H1 (cell line): ENCODE data around the gene TSPAN16. TPM values are rescaled to one million over a fixed set of nuclear protein-coding genes. Genes with fewer than 3 reads are reported as not detected.

ENCODE experiments used
- CTCF ChIA-PET: fragments of 300-600 bp; sonication (Branson Sonifier 250); formaldehyde crosslinking; loops from one replicate; lab custom pipeline; 2021; ENCODE audit not compliant: partially characterized antibody; lab: Charles Lee
- POLR2A ChIA-PET: fragments of 300-600 bp; sonication (Branson Sonifier 250); formaldehyde crosslinking; loops from one replicate; lab custom pipeline; 2021; ENCODE audit warnings: inconsistent platforms; ENCODE audit not compliant: partially characterized antibody; lab: Charles Lee
- DNase-seq, 2 experiments: peaks; one replicate each; pipeline versions ENCODE4 v3.0.0 to v3.0.0-alpha.2; 2010 to 2022; ENCODE audit warnings: low spot score in 2 of 2, low read depth in 1 of 2, mixed read lengths in 1 of 2
- FAIRE-seq: peaks from 2 replicates; lab custom pipeline; 2011; peaks lifted over from hg19 to GRCh38; lab: Jason Lieb, UNC
- H2AFZ ChIP-seq: 2 replicates; pipeline ENCODE4 v1.8.1; 2012; ENCODE audit warnings: low read length, inconsistent platforms
- H2AK5ac ChIP-seq: 2 replicates; pipeline ENCODE4 v1.6.1; 2013; ENCODE audit warnings: low read depth, low read length
- H2BK120ac ChIP-seq: replicated peaks from 2 replicates; pipeline ENCODE3; 2013; ENCODE audit warnings: low read depth, low read length, inconsistent platforms
- H2BK12ac ChIP-seq: 2 replicates; pipeline ENCODE4 v1.6.1; 2013; ENCODE audit warnings: low read depth, low read length
- H2BK15ac ChIP-seq: 2 replicates; pipeline ENCODE4 v1.6.1; 2013; ENCODE audit warnings: low read length
- H2BK20ac ChIP-seq: 2 replicates; pipeline ENCODE4 v1.6.1; 2013; ENCODE audit warnings: low read length
- H2BK5ac ChIP-seq: 2 replicates; pipeline ENCODE4 v1.6.1; 2013; ENCODE audit warnings: low read depth, low read length
- H3K14ac ChIP-seq: 2 replicates; pipeline ENCODE4 v1.6.1; 2013; ENCODE audit warnings: inconsistent platforms; ENCODE audit not compliant: insufficient read length
- H3K18ac ChIP-seq: 2 replicates; pipeline ENCODE4 v1.6.1; 2013; ENCODE audit warnings: low read length; ENCODE audit errors: extremely low read depth
- H3K23ac ChIP-seq: 2 replicates; pipeline ENCODE4 v1.6.1; 2013; ENCODE audit warnings: inconsistent platforms; ENCODE audit not compliant: insufficient read length
- H3K23me2 ChIP-seq: 2 replicates; pipeline ENCODE4 v1.6.1; 2013; ENCODE audit warnings: low read depth, low read length
- H3K27ac ChIP-seq: 2 replicates; pipeline ENCODE4 v1.6.1; 2011; ENCODE audit warnings: low read depth, low read length, inconsistent platforms
- H3K27me3 ChIP-seq, 4 experiments: replicated peaks in 1 of 4; 1 replicate in 1 of 4; 2 replicates in 3 of 4; pipeline versions ENCODE4 v1.6.1 to v1.8.1; 2011 to 2013; ENCODE audit warnings: low read length in 3 of 4, mild to moderate bottlenecking in 3 of 4, inconsistent platforms in 2 of 4, mixed read lengths in 2 of 4, moderate library complexity in 1 of 4; ENCODE audit not compliant: control insufficient read depth in 3 of 4, insufficient read depth in 3 of 4; ENCODE audit errors: extremely low read depth in 1 of 4
- H3K36me3 ChIP-seq, 4 experiments: 2 replicates each; pipeline versions ENCODE4 v1.6.1 to v1.8.1; 2011 to 2013; ENCODE audit warnings: mild to moderate bottlenecking in 4 of 4, low read length in 3 of 4, moderate library complexity in 2 of 4, control low read depth in 1 of 4, inconsistent platforms in 1 of 4; ENCODE audit not compliant: insufficient read depth in 4 of 4, control insufficient read depth in 2 of 4
- H3K4ac ChIP-seq: replicated peaks from 2 replicates; pipeline ENCODE3; 2013; ENCODE audit warnings: low read length, low read depth, mixed read lengths, inconsistent platforms; ENCODE audit not compliant: insufficient read length
- H3K4me1 ChIP-seq, 4 experiments: replicated peaks in 1 of 4; 1 replicate in 1 of 4; 2 replicates in 3 of 4; pipeline versions ENCODE4 v1.6.1 to v1.8.1; 2011 to 2013; ENCODE audit warnings: low read length in 3 of 4, inconsistent platforms in 2 of 4, mixed read lengths in 1 of 4; ENCODE audit not compliant: insufficient read depth in 4 of 4, control insufficient read depth in 3 of 4
- H3K4me2 ChIP-seq, 2 experiments: 2 replicates each; pipeline versions ENCODE4 v1.6.1 to v1.8.1; 2011 to 2013; ENCODE audit warnings: low read depth in 2 of 2, low read length in 2 of 2, control low read depth in 1 of 2, inconsistent platforms in 1 of 2, mild to moderate bottlenecking in 1 of 2; ENCODE audit not compliant: insufficient read depth in 1 of 2
- H3K4me3 ChIP-seq, 4 experiments: fragments of 200-600, 300-600 bp in 1 of 4; sonication (generic), shearing (Covaris generic), sonication (Bioruptor Twin) in 1 of 4; 2 replicates each; pipeline versions ENCODE4 v1.5.1 to v1.8.1; 2011 to 2016; ENCODE audit warnings: low read length in 4 of 4, low read depth in 3 of 4, control low read depth in 2 of 4, inconsistent platforms in 2 of 4, mild to moderate bottlenecking in 2 of 4, mixed read lengths in 1 of 4, moderate library complexity in 1 of 4; ENCODE audit not compliant: insufficient read depth in 2 of 4; ENCODE audit errors: extremely low read depth in 1 of 4
- H3K56ac ChIP-seq: replicated peaks from 2 replicates; pipeline ENCODE3; 2013; ENCODE audit warnings: low read depth, mild to moderate bottlenecking, mixed read lengths, low read length, inconsistent platforms; ENCODE audit not compliant: insufficient read length
- H3K79me1 ChIP-seq: 2 replicates; pipeline ENCODE4 v1.6.1; 2013; ENCODE audit warnings: low read depth, low read length, control low read depth
- H3K79me2 ChIP-seq, 2 experiments: 2 replicates each; pipeline versions ENCODE4 v1.6.1 to v1.8.1; 2012 to 2013; ENCODE audit warnings: low read length in 2 of 2, mild to moderate bottlenecking in 2 of 2, inconsistent platforms in 1 of 2; ENCODE audit not compliant: insufficient read depth in 2 of 2, control insufficient read depth in 1 of 2
- H3K9ac ChIP-seq, 4 experiments: replicated peaks in 1 of 4; 1 replicate in 1 of 4; 2 replicates in 3 of 4; pipeline versions ENCODE4 v1.6.1 to v1.8.1; 2011 to 2013; ENCODE audit warnings: low read depth in 3 of 4, low read length in 3 of 4, control low read depth in 2 of 4, mild to moderate bottlenecking in 2 of 4, moderate library complexity in 2 of 4, inconsistent platforms in 1 of 4; ENCODE audit errors: extremely low read depth in 1 of 4
- H3K9me3 ChIP-seq, 2 experiments: 2 replicates each; pipeline versions ENCODE4 v1.6.1 to v1.8.1; 2012 to 2013; ENCODE audit warnings: mild to moderate bottlenecking in 2 of 2, moderate library complexity in 2 of 2, control low read depth in 1 of 2, inconsistent platforms in 1 of 2, low read depth in 1 of 2, low read length in 1 of 2, mixed read lengths in 1 of 2; ENCODE audit not compliant: insufficient read depth in 2 of 2
- H4K20me1 ChIP-seq, 2 experiments: replicated peaks in 1 of 2; 2 replicates each; pipeline versions ENCODE3 to v1.8.1; 2011 to 2013; ENCODE audit warnings: inconsistent platforms in 2 of 2, low read length in 2 of 2, mild to moderate bottlenecking in 1 of 2; ENCODE audit not compliant: insufficient read depth in 2 of 2, control insufficient read depth in 1 of 2
- H4K5ac ChIP-seq: 2 replicates; pipeline ENCODE4 v1.6.1; 2013; ENCODE audit warnings: low read length, low read depth, mixed read lengths, inconsistent platforms; ENCODE audit not compliant: insufficient read length
- H4K8ac ChIP-seq: 2 replicates; pipeline ENCODE4 v1.8.0; 2013; ENCODE audit warnings: mild to moderate bottlenecking, moderate library complexity, low read length, inconsistent platforms; ENCODE audit not compliant: insufficient read depth; ENCODE audit errors: extremely low read depth
- H4K91ac ChIP-seq: replicated peaks from 2 replicates; pipeline ENCODE3; 2013; ENCODE audit warnings: low read length, mixed read lengths, inconsistent platforms; ENCODE audit not compliant: insufficient read length
- ASH2L ChIP-seq: fragments of 200-600, 300-600 bp; sonication (generic); IDR thresholded peaks from one replicate; pipeline ENCODE4 v1.7.1; 2017; ENCODE audit warnings: low read length
- ATF2 ChIP-seq: IDR thresholded peaks from 2 replicates; pipeline ENCODE4 v1.6.1; 2012; ENCODE audit warnings: low read length, inconsistent platforms
- CTBP2 ChIP-seq: IDR thresholded peaks from 2 replicates; pipeline ENCODE4 v1.7.0; 2011; ENCODE audit warnings: borderline replicate concordance, mild to moderate bottlenecking, moderate library complexity, mixed read lengths, low read length; ENCODE audit not compliant: insufficient read depth, insufficient read length
- EP300 ChIP-seq, 2 experiments: IDR thresholded peaks; 1 replicate in 1 of 2; 2 replicates in 1 of 2; pipeline ENCODE4 v1.6.1; 2011 to 2012; ENCODE audit warnings: low read depth in 2 of 2, low read length in 2 of 2, mild to moderate bottlenecking in 2 of 2, borderline replicate concordance in 1 of 2, inconsistent platforms in 1 of 2, moderate library complexity in 1 of 2
- KDM5A ChIP-seq: fragments of 200-600 bp; IDR thresholded peaks from 2 replicates; pipeline ENCODE4 v1.7.1; 2012; ENCODE audit warnings: mild to moderate bottlenecking, low read length, inconsistent platforms, mixed read lengths
- POU5F1 ChIP-seq: IDR thresholded peaks from 2 replicates; pipeline ENCODE4 v1.6.1; 2011; ENCODE audit warnings: low read depth, mild to moderate bottlenecking, low read length, moderate library complexity
- RAD21 ChIP-seq, 2 experiments: IDR thresholded peaks in 1 of 2; conservative IDR thresholded peaks in 1 of 2; 2 replicates each; pipeline ENCODE4 v1.6.1; 2011; ENCODE audit warnings: low read depth in 2 of 2, low read length in 2 of 2, improper control_type of control experiment in 1 of 2, inconsistent platforms in 1 of 2, mild to moderate bottlenecking in 1 of 2, moderate library complexity in 1 of 2
- RXRA ChIP-seq: IDR thresholded peaks from 2 replicates; pipeline ENCODE4 v1.6.1; 2011; ENCODE audit warnings: low read depth, mild to moderate bottlenecking, low read length, moderate library complexity; ENCODE audit not compliant: insufficient read depth
- SP1 ChIP-seq: IDR thresholded peaks from 2 replicates; pipeline ENCODE4 v1.6.1; 2011; ENCODE audit warnings: low read depth, low read length
- TCF12 ChIP-seq: IDR thresholded peaks from 2 replicates; pipeline ENCODE4 v1.6.1; 2011; ENCODE audit warnings: low read depth, mild to moderate bottlenecking, low read length
- TEAD4 ChIP-seq: IDR thresholded peaks from 2 replicates; pipeline ENCODE4 v1.6.1; 2012; ENCODE audit warnings: low read depth, low read length, inconsistent platforms, mixed read lengths
- WGBS, 2 experiments: shearing (Covaris generic) in 1 of 2; methylation state at CpG; one replicate each; pipeline versions ENCODE4 v1.1.6 to v1.1.7; 2013 to 2015; ENCODE audit warnings: low lambda C conversion rate in 2 of 2, mixed read lengths in 2 of 2, inconsistent platforms in 1 of 2, low coverage in 1 of 2, missing lambda C conversion rate in 1 of 2; ENCODE audit not compliant: insufficient replicate concordance in 2 of 2, insufficient coverage in 1 of 2, insufficient read length in 1 of 2; ENCODE audit errors: extremely low coverage in 1 of 2, missing lambda C conversion rate in 1 of 2; 5-methylcytosine and 5-hydroxymethylcytosine counted together
- polyA plus RNA-seq, 7 experiments: library from polyadenylated mRNA; depleted of rRNA in 3 of 7; stranded (reverse) in 5 of 7; unstranded in 2 of 7; fragments of >200 nt in 5 of 7; fragments of 200-250 nt in 2 of 7; gene quantifications; 1 replicate in 5 of 7; 2 replicates in 1 of 7; 4 replicates in 1 of 7; pipeline versions ENCODE4 v1.2.1 to v1.2.3, GENCODE V29; 2011 to 2013; ENCODE audit warnings: missing spikeins in 2 of 7, mixed read lengths in 2 of 7
- total RNA-seq: library from RNA; stranded (reverse); fragmentation: NEBNext Ultra II Directional; extraction: Animal tissue kit (Norgen Biotek cat#: 25700); gene quantifications from 2 replicates; pipeline ENCODE4 v1.2.1, GENCODE V29; 2021

The TSPAN16 gene
- total and polyA plus RNA-seq, 2 of the 8 experiments (the other 6 are each of a cell fraction or from before 2014, with no cell fraction given): not detected

GRCh38 chr19:11347546-11348039 is 51.6 kb downstream of the TSPAN16 start:
- H2AFZ ChIP-seq: no peak overlapping the region
- no peak overlapping the region for H2AK5ac ChIP-seq
- DNase-seq (no peak), FAIRE-seq (no peak)
- no peak overlapping the region for H4K8ac ChIP-seq
- peak overlapping the region in 1 of 2 experiments; percentile 99; a peak in 1 of 4 replicates for H3K4me2 ChIP-seq
- H3K23ac ChIP-seq: no peak overlapping the region
- no peak overlapping the region for H3K27ac ChIP-seq
- no peak overlapping the region for H2BK12ac ChIP-seq
- ChIA-PET CTCF (interaction anchor here (0.7 to 1.7 kb wide), 8 partner anchors 9 to 138 kb away, joined by 3 to 5 read pairs (median 4); no protein-coding TSS in a partner anchor), POLR2A (interaction anchor here (0.7 to 1.5 kb wide), 4 partner anchors 17 to 59 kb away, joined by 3 to 5 read pairs (median 3); no protein-coding TSS in a partner anchor)
- peaks cover 14% of the 10 kb centered on the region for H3K23me2 ChIP-seq
- peaks cover 0 to 6% of the 10 kb centered on the region in 2 experiments; a peak in 1 of 4 replicates for H3K9me3 ChIP-seq
- H4K20me1 ChIP-seq: no peaks in the 10 kb centered on the region
- H3K56ac ChIP-seq: no peak overlapping the region
- H3K27me3 ChIP-seq: no peaks in the 10 kb centered on the region
- no peak overlapping the region for H4K5ac ChIP-seq
- no peak overlapping the region for H3K4me3 ChIP-seq
- H3K14ac ChIP-seq: no peak overlapping the region
- H3K36me3 ChIP-seq: no peaks in the 10 kb centered on the region
- no peak overlapping the region for H2BK20ac ChIP-seq
- H2BK120ac ChIP-seq: no peak overlapping the region
- no peak overlapping the region for H2BK15ac ChIP-seq
- H3K79me1 ChIP-seq: peaks cover 5% of the 10 kb centered on the region; the same call in 1 of the 2 replicates
- no peak overlapping the region for H3K4ac ChIP-seq
- no peak overlapping the region for H2BK5ac ChIP-seq
- no peak overlapping the region for H3K9ac ChIP-seq
- H3K18ac ChIP-seq: no peak overlapping the region
- H3K4me1 ChIP-seq: peaks cover 0 to 10% (median 6%) of the 10 kb centered on the region in 4 experiments; a peak in 5 of 7 replicates
- H3K79me2 ChIP-seq: peaks cover 0 to 3% of the 10 kb centered on the region in 2 experiments; a peak in 1 of 4 replicates
- 82% methylated on average over 7 of the region's 7 CpGs; no CpG with 5 or more reads in 1 of the 2 experiments for WGBS, 2 experiments
- no peak overlapping the region for H4K91ac ChIP-seq
- TF ChIP-seq CTBP2: no peak
- TF ChIP-seq KDM5A: no peak
- no peak for TF ChIP-seq RXRA
- no peak for TF ChIP-seq ASH2L
- TF ChIP-seq SP1: no peak
- no peak for TF ChIP-seq TEAD4
- TF ChIP-seq EP300 (IDR thresholded peaks at IDR 0.05; ENCODE audit: borderline replicate concordance in 1 of 2, low read depth in 2 of 2, low read length in 2 of 2): no peak
- TF ChIP-seq RAD21 (IDR thresholded peaks at IDR 0.05 in 1 of 2, conservative IDR thresholded peaks at IDR 0.05 in 1 of 2; ENCODE audit: low read depth in 2 of 2, low read length in 2 of 2): no peak
- no peak for TF ChIP-seq TCF12
- no peak for TF ChIP-seq POU5F1
- no peak for TF ChIP-seq ATF2
